OCI-LY1 (cell line): ENCODE data around the gene MRPL40.

Source experiments
- CTCF ChIP-seq: fragments of 200-600 bp; sonication (generic), shearing (Covaris generic); IDR thresholded peaks from 2 replicates; pipeline ENCODE4 v1.5.1; 2017; ENCODE audit warnings: mild to moderate bottlenecking, antibody characterized with exemption, low read length, moderate library complexity, mixed read lengths
- EZH2 ChIP-seq: fragments of 200-600 bp; sonication (generic), shearing (Covaris generic); IDR thresholded peaks from 2 replicates; pipeline ENCODE4 v1.8.0; 2017; ENCODE audit warnings: borderline replicate concordance, mixed run types, mild to moderate bottlenecking, antibody characterized with exemption, low read length, moderate library complexity, mixed read lengths

GRCh38 chr22:19480789-19481188 lies 48.4 kb downstream of the MRPL40 start:
- TF ChIP-seq CTCF (no peak), EZH2 (no peak)
